Upper lobe of left lung (tissue), 4 donors: ENCODE results near the gene NME3.

Source experiments
- POLR2A ChIP-seq, 4 donors: fragments of 450-650 bp; IDR thresholded peaks; one replicate each; pipeline ENCODE4 v1.5.1; 2016 to 2017; ENCODE audit warnings: antibody characterized with exemption in 4 of 4, mild to moderate bottlenecking in 2 of 4
- POLR2AphosphoS5 ChIP-seq, 2 donors: sonication (generic); formaldehyde crosslinking; IDR thresholded peaks; one replicate each; pipeline ENCODE4 v1.5.1; 2017; ENCODE audit warnings: antibody characterized with exemption in 2 of 2
- TF ChIP-seq, protein P1 (sequence below), 6 experiments: fragments of 450-650 bp in 4 of 6; fragments of 200-600 bp in 2 of 6; sonication (generic) in 2 of 6; IDR thresholded peaks; one replicate each; pipeline ENCODE4 v1.5.1; 2016 to 2019; ENCODE audit warnings: antibody characterized with exemption in 6 of 6

DNA sequence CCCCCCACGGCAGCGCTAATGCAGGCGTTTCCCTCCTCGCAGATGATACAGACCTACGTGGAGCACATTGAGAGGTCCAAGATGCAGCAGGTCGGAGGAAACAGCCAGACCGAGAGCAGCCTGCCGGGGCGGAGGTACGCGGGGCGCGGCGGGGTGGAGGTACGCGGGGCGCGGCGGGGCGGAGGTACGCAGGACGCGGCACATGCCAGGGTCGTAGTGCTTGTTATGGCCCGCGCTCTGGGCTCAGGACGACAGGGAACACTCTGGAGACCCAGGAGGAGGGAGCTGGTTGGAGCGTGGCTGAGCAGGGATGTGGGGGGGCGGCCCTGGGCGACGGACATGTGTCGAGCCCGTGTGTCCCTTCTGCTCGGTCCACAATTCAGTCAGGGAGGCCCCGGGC is 41.9 kb downstream of the NME3 start:
- TF ChIP-seq, protein P1, sequence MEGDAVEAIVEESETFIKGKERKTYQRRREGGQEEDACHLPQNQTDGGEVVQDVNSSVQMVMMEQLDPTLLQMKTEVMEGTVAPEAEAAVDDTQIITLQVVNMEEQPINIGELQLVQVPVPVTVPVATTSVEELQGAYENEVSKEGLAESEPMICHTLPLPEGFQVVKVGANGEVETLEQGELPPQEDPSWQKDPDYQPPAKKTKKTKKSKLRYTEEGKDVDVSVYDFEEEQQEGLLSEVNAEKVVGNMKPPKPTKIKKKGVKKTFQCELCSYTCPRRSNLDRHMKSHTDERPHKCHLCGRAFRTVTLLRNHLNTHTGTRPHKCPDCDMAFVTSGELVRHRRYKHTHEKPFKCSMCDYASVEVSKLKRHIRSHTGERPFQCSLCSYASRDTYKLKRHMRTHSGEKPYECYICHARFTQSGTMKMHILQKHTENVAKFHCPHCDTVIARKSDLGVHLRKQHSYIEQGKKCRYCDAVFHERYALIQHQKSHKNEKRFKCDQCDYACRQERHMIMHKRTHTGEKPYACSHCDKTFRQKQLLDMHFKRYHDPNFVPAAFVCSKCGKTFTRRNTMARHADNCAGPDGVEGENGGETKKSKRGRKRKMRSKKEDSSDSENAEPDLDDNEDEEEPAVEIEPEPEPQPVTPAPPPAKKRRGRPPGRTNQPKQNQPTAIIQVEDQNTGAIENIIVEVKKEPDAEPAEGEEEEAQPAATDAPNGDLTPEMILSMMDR (IDR thresholded peaks at IDR 0.05), result no peak
- TF ChIP-seq POLR2AphosphoS5 (IDR thresholded peaks at IDR 0.05) (no peak), POLR2A (IDR thresholded peaks at IDR 0.05) (no peak)
